SU-DHL-6 (cell line): ENCODE data around the gene TOGARAM2.

ENCODE experiments used
- H2AFZ ChIP-seq: fragments of 200-600 bp; sonication (generic); 2 replicates; pipeline ENCODE4 v1.6.1; 2014; ENCODE audit warnings: low read depth, mild to moderate bottlenecking, moderate library complexity, mixed read lengths, antibody characterized with exemption, low read length; ENCODE audit not compliant: severe bottlenecking
- H3F3A ChIP-seq: fragments of 200-600 bp; shearing (Covaris generic); 2 replicates; pipeline ENCODE4 v1.6.0; 2016; ENCODE audit warnings: antibody characterized with exemption, mild to moderate bottlenecking; ENCODE audit not compliant: insufficient read depth
- H3K27ac ChIP-seq: fragments of 200-600 bp; sonication (generic); 2 replicates; pipeline ENCODE4 v1.5.1; 2016; ENCODE audit warnings: low read depth, mild to moderate bottlenecking, low read length, moderate library complexity, mixed read lengths
- H3K27me3 ChIP-seq: fragments of 200-600 bp; sonication (generic), shearing (Covaris generic); 2 replicates; pipeline ENCODE4 v1.6.0; 2014; ENCODE audit warnings: mild to moderate bottlenecking, low read length
- H3K36me3 ChIP-seq: fragments of 200-600 bp; sonication (generic); 2 replicates; pipeline ENCODE4 v1.6.1; 2014; ENCODE audit warnings: mild to moderate bottlenecking, low read length, mixed read lengths
- H3K4me2 ChIP-seq: fragments of 300-600, 200-600 bp; shearing (Covaris generic), sonication (generic); 2 replicates; pipeline ENCODE4 v1.6.0; 2014; ENCODE audit warnings: low read length, low read depth, mild to moderate bottlenecking; ENCODE audit not compliant: poor library complexity, severe bottlenecking
- H3K4me3 ChIP-seq: fragments of 200-600 bp; sonication (generic); 2 replicates; pipeline ENCODE4 v1.5.1; 2014; ENCODE audit warnings: antibody characterized with exemption, low read length, mild to moderate bottlenecking, mixed read lengths; ENCODE audit not compliant: insufficient read depth, poor library complexity, severe bottlenecking
- H3K79me2 ChIP-seq: fragments of 200-600 bp; sonication (generic); 2 replicates; pipeline ENCODE4 v1.6.1; 2014; ENCODE audit warnings: mild to moderate bottlenecking, low read length, moderate library complexity; ENCODE audit not compliant: insufficient read depth
- H3K9ac ChIP-seq: fragments of 200-600 bp; sonication (generic); 2 replicates; pipeline ENCODE4 v1.7.0; 2014; ENCODE audit warnings: mild to moderate bottlenecking, low read length
- H3K9me2 ChIP-seq: fragments of 200-600 bp; sonication (generic); replicated peaks from 2 replicates; pipeline ENCODE4 v1.6.1; 2014; ENCODE audit warnings: low read length; ENCODE audit not compliant: insufficient read depth
- H3K9me3 ChIP-seq: fragments of 200-600 bp; sonication (generic); 2 replicates; pipeline ENCODE4 v1.6.1; 2014; ENCODE audit warnings: low read length, mixed read lengths; ENCODE audit not compliant: insufficient read depth
- H4K20me1 ChIP-seq: fragments of 200-600 bp; sonication (generic); 2 replicates; pipeline ENCODE4 v1.6.1; 2014; ENCODE audit warnings: low read depth, mild to moderate bottlenecking, antibody characterized with exemption, low read length, moderate library complexity, mixed read lengths
- CTCF ChIP-seq: fragments of 200-600 bp; sonication (generic); IDR thresholded peaks from one replicate; pipeline ENCODE4 v1.5.1; 2017; ENCODE audit warnings: antibody characterized with exemption, mild to moderate bottlenecking, low read length, moderate library complexity; ENCODE audit not compliant: insufficient read depth, poor library complexity, severe bottlenecking
- EZH2phosphoT487 ChIP-seq: fragments of 200-600 bp; sonication (generic), shearing (Covaris generic); conservative IDR thresholded peaks from 2 replicates; pipeline ENCODE4 v1.6.1; 2018; ENCODE audit warnings: mild to moderate bottlenecking, antibody characterized with exemption, low read length, moderate library complexity, mixed read lengths

Gene TOGARAM2

GRCh38 chr2:29055601-29056000, 74.5 kb downstream of the TOGARAM2 start:
- Histone ChIP-seq H3K9me2 (no peaks in the 10 kb centered on the region), H3K79me2 (no peaks in the 10 kb centered on the region), H3K27ac (no peak overlapping the region), H3K36me3 (no peaks in the 10 kb centered on the region), H3K27me3 (no peaks in the 10 kb centered on the region), H3K9ac (no peak overlapping the region), H2AFZ (no peak overlapping the region), H3K4me2 (no peak overlapping the region), H4K20me1 (no peaks in the 10 kb centered on the region), H3K4me3 (no peak overlapping the region), H3F3A (no peaks in the 10 kb centered on the region), H3K9me3 (no peaks in the 10 kb centered on the region)
- TF ChIP-seq EZH2phosphoT487 (no peak), CTCF (no peak)

GRCh38 chr2:29056452-29056851, 75.4 kb downstream of the TOGARAM2 start:
- Histone ChIP-seq H3K27me3 (no peaks in the 10 kb centered on the region), H3K9me2 (no peaks in the 10 kb centered on the region), H3F3A (no peaks in the 10 kb centered on the region), H3K4me3 (no peak overlapping the region), H3K9ac (no peak overlapping the region), H3K27ac (no peak overlapping the region), H4K20me1 (no peaks in the 10 kb centered on the region), H3K4me2 (no peak overlapping the region), H3K9me3 (no peaks in the 10 kb centered on the region), H2AFZ (no peak overlapping the region), H3K79me2 (no peaks in the 10 kb centered on the region), H3K36me3 (no peaks in the 10 kb centered on the region)
- TF ChIP-seq CTCF (no peak), EZH2phosphoT487 (no peak)

GRCh38 chr2:29057006-29057405, 75.9 kb downstream of the TOGARAM2 start:
- H3K27me3 ChIP-seq, result no peaks in the 10 kb centered on the region
- no peak overlapping the region for H3K4me3 ChIP-seq

More at GRCh38 chr2:29057006-29057405, 75.9 kb downstream of the TOGARAM2 start:
- Histone ChIP-seq H2AFZ (no peak overlapping the region), H3K36me3 (no peaks in the 10 kb centered on the region), H3K79me2 (no peaks in the 10 kb centered on the region), H3K9ac (no peak overlapping the region), H3K9me2 (no peaks in the 10 kb centered on the region), H3K9me3 (no peaks in the 10 kb centered on the region), H3K27ac (no peak overlapping the region), H3F3A (no peaks in the 10 kb centered on the region), H4K20me1 (no peaks in the 10 kb centered on the region), H3K4me2 (no peak overlapping the region)
- TF ChIP-seq EZH2phosphoT487, result no peak
- TF ChIP-seq CTCF, result no peak
